Stomach (tissue), 19 donors: Measurements from ENCODE around the gene CHI3L1. TPM values are rescaled to one million over a fixed set of nuclear protein-coding genes. Genes with fewer than 3 reads are reported as not detected.
"Not testable (repeated sequence)": the region's sequence is repeated elsewhere in the genome, so short reads cannot be mapped to it uniquely, and the experiment has no call there.

Experiments used
- DNase-seq, 2 donors: peaks; one replicate each; pipeline versions ENCODE4 v3.0.0 to v3.0.0-alpha.2; 2013 to 2019
- H3K27ac ChIP-seq, 5 donors: fragments of 200-600 bp in 4 of 5; sonication (generic) in 4 of 5; one replicate each; pipeline ENCODE4 v1.5.1; 2013 to 2019; ENCODE audit warnings: mild to moderate bottlenecking in 1 of 5, moderate library complexity in 1 of 5
- H3K27me3 ChIP-seq, 3 donors: fragments of 200-600 bp; sonication (generic); one replicate each; pipeline ENCODE4 v1.5.1; 2017 to 2019; ENCODE audit warnings: mixed run types in 1 of 3
- H3K36me3 ChIP-seq, 4 donors: fragments of 200-600 bp; sonication (generic); 1 replicate in 3 of 4; 2 replicates in 1 of 4; pipeline ENCODE4 v1.5.1; 2016 to 2019
- H3K4me1 ChIP-seq, 4 donors: fragments of 200-600 bp; sonication (generic); one replicate each; pipeline ENCODE4 v1.5.1; 2016 to 2019
- H3K4me3 ChIP-seq, 4 donors: fragments of 200-600 bp; sonication (generic) in 3 of 4; one replicate each; pipeline ENCODE4 v1.5.1; 2016 to 2019; ENCODE audit warnings: mild to moderate bottlenecking in 1 of 4
- H3K9me3 ChIP-seq, 4 donors: fragments of 200-600 bp; sonication (generic); one replicate each; pipeline ENCODE4 v1.5.1; 2016 to 2019
- EP300 ChIP-seq: sonication (generic); formaldehyde crosslinking; IDR thresholded peaks from one replicate; pipeline ENCODE4 v1.6.1; 2017; ENCODE audit warnings: antibody characterized with exemption
- POLR2A ChIP-seq, 4 donors: fragments of 450-650 bp; IDR thresholded peaks; one replicate each; pipeline ENCODE4 v1.6.1; 2016; ENCODE audit warnings: antibody characterized with exemption in 4 of 4, control low read depth in 2 of 4, mild to moderate bottlenecking in 1 of 4, moderate library complexity in 1 of 4
- POLR2AphosphoS5 ChIP-seq, 3 donors: sonication (generic); formaldehyde crosslinking; IDR thresholded peaks; one replicate each; pipeline ENCODE4 v1.6.1; 2016; ENCODE audit warnings: antibody characterized with exemption in 3 of 3
- WGBS, 5 donors: extraction: QIAGEN DNeasy Blood & Tissue Kit in 3 of 5; methylation state at CpG; one replicate each; pipeline versions ENCODE4 v1.1.5 to v1.1.7; 2013 to 2018; 5-methylcytosine and 5-hydroxymethylcytosine counted together
- intact Hi-C: fragments of 100-400 bp; cut with DNase I; formaldehyde crosslinking; loops from one replicate; pipeline ENCODE4 v1.15.1; 2023; ENCODE audit warnings: low total_unique reads
- long read RNA-seq, 10 donors: transcript quantifications; one replicate each; lab custom pipeline, GENCODE V29; 2026
- polyA plus RNA-seq, 3 donors: library from polyadenylated mRNA; stranded (reverse); fragments of 200-250 nt; gene quantifications; one replicate each; pipeline ENCODE4 v1.2.3, GENCODE V29; 2013
- total RNA-seq, 5 donors: library from RNA; depleted of rRNA; stranded (reverse); fragments of >200 nt; gene quantifications; one replicate each; pipeline versions ENCODE4 v1.1.0 to v1.2.3, GENCODE V29; 2014 to 2016
- TF ChIP-seq, protein P1 (sequence below), 7 experiments: fragments of 450-650 bp in 4 of 7; fragments of 200-600 bp in 3 of 7; sonication (generic) in 3 of 7; IDR thresholded peaks; one replicate each; pipeline ENCODE4 v1.5.1; 2016 to 2019; ENCODE audit warnings: antibody characterized with exemption in 7 of 7, control low read depth in 2 of 7, mild to moderate bottlenecking in 1 of 7
- donor health status: healthy with polysubstance abuse.
- donor health status: Bipolar disorder and iron deficiency.
- donor health status: healthy.

Gene CHI3L1
- total RNA-seq = 1 to 10 TPM in 2 of 5 donors, not detected in 3; 1.1 to 3.9 TPM
- 10 to 100 TPM in 1 of 3 donors, 1 to 10 TPM in 2; 2.0 to 28.1 (median 6.0) TPM for polyA plus RNA-seq
- long read RNA-seq, donor 1 = 0 reads
- long read RNA-seq, donor 2 = 0 reads
- long read RNA-seq, donor 3 = 0 reads
- long read RNA-seq, donor 4 = 0 reads
- long read RNA-seq, donor 5 = 0 reads
- long read RNA-seq, donor 6 = 0 reads
- long read RNA-seq, donor 7 = 0 reads
- long read RNA-seq, donor 8 = 0 reads
- long read RNA-seq, donor 9 = 0 reads
- long read RNA-seq, donor 10 = 0 reads

- H3K9me3 ChIP-seq = no peaks in the 10 kb centered on the region
- TF ChIP-seq EP300 = no peak
- TF ChIP-seq, protein P1, sequence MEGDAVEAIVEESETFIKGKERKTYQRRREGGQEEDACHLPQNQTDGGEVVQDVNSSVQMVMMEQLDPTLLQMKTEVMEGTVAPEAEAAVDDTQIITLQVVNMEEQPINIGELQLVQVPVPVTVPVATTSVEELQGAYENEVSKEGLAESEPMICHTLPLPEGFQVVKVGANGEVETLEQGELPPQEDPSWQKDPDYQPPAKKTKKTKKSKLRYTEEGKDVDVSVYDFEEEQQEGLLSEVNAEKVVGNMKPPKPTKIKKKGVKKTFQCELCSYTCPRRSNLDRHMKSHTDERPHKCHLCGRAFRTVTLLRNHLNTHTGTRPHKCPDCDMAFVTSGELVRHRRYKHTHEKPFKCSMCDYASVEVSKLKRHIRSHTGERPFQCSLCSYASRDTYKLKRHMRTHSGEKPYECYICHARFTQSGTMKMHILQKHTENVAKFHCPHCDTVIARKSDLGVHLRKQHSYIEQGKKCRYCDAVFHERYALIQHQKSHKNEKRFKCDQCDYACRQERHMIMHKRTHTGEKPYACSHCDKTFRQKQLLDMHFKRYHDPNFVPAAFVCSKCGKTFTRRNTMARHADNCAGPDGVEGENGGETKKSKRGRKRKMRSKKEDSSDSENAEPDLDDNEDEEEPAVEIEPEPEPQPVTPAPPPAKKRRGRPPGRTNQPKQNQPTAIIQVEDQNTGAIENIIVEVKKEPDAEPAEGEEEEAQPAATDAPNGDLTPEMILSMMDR (IDR thresholded peaks at IDR 0.05) = no peak
- H3K27ac ChIP-seq = peak within 1 kb of the TSS in 3 of 5 donors; percentile 3 to 62 (median 8)
- H3K4me3 ChIP-seq = no peak within 1 kb of the TSS
- 35 to 52% (median 44%) methylated on average over 13 to 14 of the region's 14 CpGs for WGBS, 5 donors
- H3K27me3 ChIP-seq = peaks cover 0 to 6% (median 0%) of the 10 kb centered on the region in 3 donors
- intact Hi-C loops = no loop called here
- H3K36me3 ChIP-seq = no peaks in the 10 kb centered on the region
- peaks cover 0 to 23% (median 12%) of the 10 kb centered on the region in 4 donors for H3K4me1 ChIP-seq
- DNase-seq = peak in 1 of 2 donors; percentile 34
Measured at GRCh38 chr1:203186446-203187303, at the start of gene CHI3L1. Gene CHI3L1, minus strand, starts transcription at chr1:203186704. Its CDS starts 81 bp downstream, at chr1:203186623.

GRCh38 chr1:203234901-203235300, 48.4 kb upstream of the CHI3L1 start:
- intact Hi-C loops, H3K4me1 ChIP-seq, H3K36me3 ChIP-seq, H3K4me3 ChIP-seq, DNase-seq, H3K27ac ChIP-seq: not testable (repeated sequence)
- Histone ChIP-seq H3K9me3 (peaks cover 0 to 35% (median 18%) of the 10 kb centered on the region in 4 donors), H3K27me3 (peaks cover 0 to 30% (median 5%) of the 10 kb centered on the region in 3 donors)
- 84 to 92% (median 90%) methylated on average over 7 of the region's 7 CpGs for WGBS, 5 donors

GRCh38 chr1:203229471-203230135, 43.1 kb upstream of the CHI3L1 start, which contains the start of gene CHIT1:
Gene CHIT1, minus strand, starts transcription at chr1:203229673. Its CDS starts 37 bp downstream, at chr1:203229636.
- peaks cover 0 to 46% (median 5%) of the 10 kb centered on the region in 3 donors for H3K27me3 ChIP-seq
- TF ChIP-seq, protein P1 (IDR thresholded peaks at IDR 0.05) = no peak
- no peak for TF ChIP-seq POLR2AphosphoS5 (IDR thresholded peaks at IDR 0.05)
- TF ChIP-seq POLR2A (IDR thresholded peaks at IDR 0.05) = no peak
- no peak for TF ChIP-seq EP300
- no peak within 1 kb of the TSS for H3K27ac ChIP-seq
- H3K4me3 ChIP-seq = no peak within 1 kb of the TSS
- intact Hi-C loops = no loop called here
- 78 to 91% (median 85%) methylated on average over 6 to 7 of the region's 7 CpGs for WGBS, 5 donors
- no peak for DNase-seq
- H3K36me3 ChIP-seq = no peaks in the 10 kb centered on the region
- peaks cover 0 to 14% (median 3%) of the 10 kb centered on the region in 4 donors for H3K9me3 ChIP-seq
- no peaks in the 10 kb centered on the region for H3K4me1 ChIP-seq

DNA sequence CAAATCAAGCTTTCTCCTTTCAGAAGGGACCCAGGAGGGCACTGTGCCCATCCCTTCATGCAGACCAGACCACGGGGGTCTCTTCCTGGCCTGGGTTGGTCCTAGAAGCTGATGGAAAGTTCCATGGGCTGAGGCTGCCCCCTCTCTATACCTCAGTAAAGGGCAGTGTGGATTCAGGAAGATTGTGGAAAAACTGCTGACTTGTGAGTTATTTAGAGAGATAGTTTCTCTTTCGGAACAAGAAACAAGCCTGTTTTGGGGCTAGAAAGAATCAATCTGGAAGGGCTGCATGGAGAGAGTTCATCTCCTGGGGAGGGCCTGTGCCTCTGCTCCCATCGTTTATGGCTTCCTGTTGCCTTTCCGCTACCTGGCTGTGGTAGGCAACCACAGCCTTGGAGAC, 42.2 kb upstream of the CHI3L1 start:
- Histone ChIP-seq H3K27ac (no peak overlapping the region), H3K9me3 (peaks cover 0 to 5% (median 0%) of the 10 kb centered on the region in 4 donors), H3K4me1 (no peaks in the 10 kb centered on the region), H3K36me3 (no peaks in the 10 kb centered on the region), H3K27me3 (peaks cover 0 to 49% (median 5%) of the 10 kb centered on the region in 3 donors), H3K4me3 (no peak overlapping the region)
- intact Hi-C loops = no loop called here
- TF ChIP-seq, protein P1 (IDR thresholded peaks at IDR 0.05) = no peak
- TF ChIP-seq POLR2A (IDR thresholded peaks at IDR 0.05) = no peak
- no peak for DNase-seq
- 50 to 75% (median 73%) methylated on average over 4 of the region's 4 CpGs for WGBS, 5 donors
